Neural crest cell (in vitro differentiated cells): Measurements from ENCODE around the gene PARVA. TPM values are rescaled to one million over a fixed set of nuclear protein-coding genes. Genes with fewer than 3 reads are reported as not detected.
"Not testable (repeated sequence)": the region's sequence is repeated elsewhere in the genome, so short reads cannot be mapped to it uniquely, and the experiment has no call there.

Source experiments
- DNase-seq: peaks from one replicate; pipeline ENCODE4 v3.0.0; 2021; ENCODE audit warnings: low read depth, mixed read lengths, low spot score
- H3K27ac Mint-ChIP-seq: one replicate; pipeline ENCODE4 v1.8.0; 2021; ENCODE audit warnings: mild to moderate bottlenecking, mixed read lengths; ENCODE audit not compliant: unreplicated experiment
- H3K27me3 Mint-ChIP-seq: 2 replicates; pipeline ENCODE4 v1.8.0; 2021; ENCODE audit warnings: low read depth, mild to moderate bottlenecking, mixed read lengths
- H3K36me3 Mint-ChIP-seq: 2 replicates; pipeline ENCODE4 v1.8.0; 2021; ENCODE audit warnings: low read depth, mild to moderate bottlenecking, mixed read lengths
- H3K4me1 Mint-ChIP-seq: 2 replicates; pipeline ENCODE4 v1.8.0; 2021; ENCODE audit warnings: mixed read lengths
- H3K4me3 Mint-ChIP-seq: one replicate; pipeline ENCODE4 v1.8.0; 2021; ENCODE audit warnings: mild to moderate bottlenecking, mixed read lengths
- H3K9me3 Mint-ChIP-seq: 2 replicates; pipeline ENCODE4 v1.8.0; 2021; ENCODE audit warnings: mixed read lengths
- total RNA-seq: library from RNA; stranded (reverse); gene quantifications from 2 replicates; pipeline ENCODE4 v1.2.1, GENCODE V29; 2021
- TF ChIP-seq, protein P1 (sequence below): fragments of 200-600 bp; sonication (generic); conservative IDR thresholded peaks from 2 replicates; pipeline ENCODE4 v1.5.0; 2021; ENCODE audit warnings: antibody characterized with exemption, mild to moderate bottlenecking

Gene PARVA
- total RNA-seq, 1 donor from 2014 or later: 36.2 TPM

DNA sequence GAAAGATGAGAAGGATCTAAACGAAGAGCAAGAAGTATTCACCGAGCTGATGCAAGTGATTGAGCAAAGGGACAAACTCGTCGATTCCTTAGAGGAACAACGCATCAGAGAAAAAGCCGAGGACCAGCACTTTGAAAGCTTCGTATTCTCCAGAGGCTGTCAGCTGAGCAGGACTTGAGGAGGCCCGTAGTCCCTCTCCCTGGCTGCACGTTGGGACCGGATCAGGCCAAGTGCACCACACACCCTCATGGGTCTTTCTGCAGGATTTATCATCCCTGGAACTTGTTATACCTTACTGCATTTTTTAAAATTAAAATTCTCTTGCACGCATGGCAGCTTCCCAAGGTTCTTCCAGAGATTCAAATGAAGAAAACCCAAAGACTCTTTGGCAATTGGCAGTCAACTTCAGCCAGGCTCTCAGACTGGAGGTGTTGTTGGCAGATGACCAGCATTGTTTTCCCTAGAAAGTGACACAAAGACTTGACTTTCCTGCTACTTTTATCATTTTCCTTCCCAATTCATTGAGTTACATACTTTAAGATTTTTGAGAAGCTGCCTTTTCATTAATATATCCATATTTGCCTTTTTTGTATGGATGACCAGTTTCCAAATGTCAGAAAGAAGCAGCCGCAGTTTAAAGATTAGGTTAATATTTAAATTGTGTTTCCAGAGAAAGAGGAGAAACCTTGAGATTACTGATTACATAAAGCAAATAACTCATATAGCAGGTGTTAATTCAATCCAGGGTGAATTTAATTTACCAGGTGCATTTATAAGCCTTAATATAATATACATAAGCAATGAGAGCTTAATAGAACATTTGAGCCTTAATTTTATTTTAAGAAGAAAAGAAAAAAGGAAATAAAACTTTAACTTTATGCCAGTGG is 18.8 kb upstream of the PARVA start:
- H3K4me1 Mint-ChIP-seq: peaks cover 12% of the 10 kb centered on the region
- H3K27ac Mint-ChIP-seq: no peak overlapping the region
- no peak overlapping the region for H3K4me3 Mint-ChIP-seq
- no peaks in the 10 kb centered on the region for H3K9me3 Mint-ChIP-seq
- TF ChIP-seq, protein P1, sequence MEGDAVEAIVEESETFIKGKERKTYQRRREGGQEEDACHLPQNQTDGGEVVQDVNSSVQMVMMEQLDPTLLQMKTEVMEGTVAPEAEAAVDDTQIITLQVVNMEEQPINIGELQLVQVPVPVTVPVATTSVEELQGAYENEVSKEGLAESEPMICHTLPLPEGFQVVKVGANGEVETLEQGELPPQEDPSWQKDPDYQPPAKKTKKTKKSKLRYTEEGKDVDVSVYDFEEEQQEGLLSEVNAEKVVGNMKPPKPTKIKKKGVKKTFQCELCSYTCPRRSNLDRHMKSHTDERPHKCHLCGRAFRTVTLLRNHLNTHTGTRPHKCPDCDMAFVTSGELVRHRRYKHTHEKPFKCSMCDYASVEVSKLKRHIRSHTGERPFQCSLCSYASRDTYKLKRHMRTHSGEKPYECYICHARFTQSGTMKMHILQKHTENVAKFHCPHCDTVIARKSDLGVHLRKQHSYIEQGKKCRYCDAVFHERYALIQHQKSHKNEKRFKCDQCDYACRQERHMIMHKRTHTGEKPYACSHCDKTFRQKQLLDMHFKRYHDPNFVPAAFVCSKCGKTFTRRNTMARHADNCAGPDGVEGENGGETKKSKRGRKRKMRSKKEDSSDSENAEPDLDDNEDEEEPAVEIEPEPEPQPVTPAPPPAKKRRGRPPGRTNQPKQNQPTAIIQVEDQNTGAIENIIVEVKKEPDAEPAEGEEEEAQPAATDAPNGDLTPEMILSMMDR: no peak
- H3K36me3 Mint-ChIP-seq: no peaks in the 10 kb centered on the region
- DNase-seq: no peak
- peaks cover 2% of the 10 kb centered on the region for H3K27me3 Mint-ChIP-seq

DNA sequence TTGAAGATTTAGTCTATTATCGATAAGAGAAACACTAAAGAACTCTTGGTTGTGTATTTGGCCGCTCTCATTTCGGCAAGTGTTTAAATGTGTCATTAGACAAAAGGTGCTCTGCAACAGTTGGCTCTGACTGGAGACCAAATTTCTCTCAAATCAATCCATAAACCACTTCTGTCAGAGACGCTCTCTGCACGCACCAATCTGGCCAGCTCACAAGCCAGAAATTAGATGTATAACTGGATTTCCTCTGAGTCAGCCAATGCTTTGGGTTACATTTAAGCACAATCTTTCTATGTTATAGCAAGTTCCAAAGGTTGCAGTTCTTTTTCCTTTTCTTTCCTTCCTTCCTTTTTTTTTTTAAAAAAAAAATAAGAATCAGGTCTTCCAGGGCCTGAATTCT is 17.6 kb upstream of the PARVA start:
- peaks cover 12% of the 10 kb centered on the region for H3K4me1 Mint-ChIP-seq
- no peak overlapping the region for H3K4me3 Mint-ChIP-seq
- peaks cover 2% of the 10 kb centered on the region for H3K27me3 Mint-ChIP-seq
- DNase-seq: no peak
- H3K36me3 Mint-ChIP-seq: no peaks in the 10 kb centered on the region
- no peak overlapping the region for H3K27ac Mint-ChIP-seq
- no peaks in the 10 kb centered on the region for H3K9me3 Mint-ChIP-seq
- TF ChIP-seq, protein P1: no peak

DNA sequence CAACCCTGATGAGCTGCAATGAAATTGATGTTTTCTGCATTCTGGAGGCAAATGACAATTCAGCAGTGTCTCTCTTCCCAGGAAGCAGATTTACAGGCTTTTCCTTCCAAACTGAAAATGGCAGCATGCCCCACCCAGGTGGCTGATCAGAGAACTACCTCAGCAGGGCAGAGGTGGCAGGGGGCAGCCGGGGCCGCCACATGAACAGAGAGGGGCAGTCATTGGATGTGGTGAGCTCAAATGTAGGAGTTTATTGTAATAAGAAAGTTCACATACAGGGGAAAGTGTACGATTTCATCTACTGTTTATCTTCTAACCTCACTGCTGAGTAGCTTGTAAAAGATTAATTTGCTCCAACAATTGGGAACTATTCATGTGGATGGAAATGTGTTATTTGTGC is 15.7 kb upstream of the PARVA start:
- Mint-ChIP-seq H3K36me3 (no peaks in the 10 kb centered on the region), H3K4me3 (no peak overlapping the region), H3K27ac (no peak overlapping the region), H3K27me3 (peaks cover 2% of the 10 kb centered on the region), H3K4me1 (peaks cover 21% of the 10 kb centered on the region), H3K9me3 (no peaks in the 10 kb centered on the region)
- TF ChIP-seq, protein P1: no peak
- DNase-seq: no peak

DNA sequence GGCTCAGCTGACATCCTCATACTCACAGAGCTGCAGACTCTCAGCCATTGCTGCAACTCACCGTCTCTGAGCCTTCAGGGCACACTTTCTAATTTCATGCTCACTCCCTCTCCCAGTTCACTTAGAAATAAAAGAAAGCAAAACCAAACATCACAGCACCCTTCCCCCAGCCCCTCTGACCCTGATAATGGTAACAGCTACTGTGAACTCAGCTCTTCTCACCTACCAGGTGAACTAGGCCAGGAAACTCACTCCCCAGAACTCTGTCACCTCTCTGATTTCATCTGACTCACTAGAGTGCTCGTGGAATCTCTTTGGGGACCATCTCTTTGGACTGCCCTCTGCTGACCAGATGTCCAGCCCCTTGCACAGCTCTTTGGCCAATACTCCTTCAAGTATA is 14.5 kb upstream of the PARVA start:
- TF ChIP-seq, protein P1: no peak
- no peak overlapping the region for H3K4me3 Mint-ChIP-seq
- no peaks in the 10 kb centered on the region for H3K36me3 Mint-ChIP-seq
- peaks cover 26% of the 10 kb centered on the region for H3K4me1 Mint-ChIP-seq
- H3K9me3 Mint-ChIP-seq: no peaks in the 10 kb centered on the region
- peaks cover 2% of the 10 kb centered on the region for H3K27me3 Mint-ChIP-seq
- no peak overlapping the region for H3K27ac Mint-ChIP-seq
- DNase-seq: no peak

DNA sequence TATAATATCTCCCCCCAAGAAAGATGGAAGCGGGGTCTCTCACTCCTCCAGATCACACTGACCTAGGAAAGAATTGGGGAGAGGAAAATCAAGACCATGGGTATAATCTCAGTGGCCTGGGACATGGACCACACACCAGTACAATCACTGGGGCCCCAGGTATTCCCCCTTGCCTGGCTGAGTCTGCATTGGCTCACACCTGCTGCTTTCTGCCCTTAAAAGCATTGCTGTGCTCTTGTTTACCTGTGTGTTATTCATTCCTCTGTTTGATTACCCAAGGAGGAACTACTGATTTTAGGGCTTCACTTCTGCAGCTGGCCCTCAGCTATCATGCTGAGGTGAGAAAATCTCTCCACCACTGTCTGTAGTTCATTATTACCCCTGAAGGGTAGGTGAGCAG is 14.0 kb upstream of the PARVA start:
- DNase-seq: no peak
- Mint-ChIP-seq H3K27me3 (peaks cover 2% of the 10 kb centered on the region), H3K4me3 (no peak overlapping the region), H3K27ac (no peak overlapping the region), H3K4me1 (peaks cover 26% of the 10 kb centered on the region), H3K36me3 (no peaks in the 10 kb centered on the region), H3K9me3 (no peaks in the 10 kb centered on the region)
- TF ChIP-seq, protein P1: no peak

DNA sequence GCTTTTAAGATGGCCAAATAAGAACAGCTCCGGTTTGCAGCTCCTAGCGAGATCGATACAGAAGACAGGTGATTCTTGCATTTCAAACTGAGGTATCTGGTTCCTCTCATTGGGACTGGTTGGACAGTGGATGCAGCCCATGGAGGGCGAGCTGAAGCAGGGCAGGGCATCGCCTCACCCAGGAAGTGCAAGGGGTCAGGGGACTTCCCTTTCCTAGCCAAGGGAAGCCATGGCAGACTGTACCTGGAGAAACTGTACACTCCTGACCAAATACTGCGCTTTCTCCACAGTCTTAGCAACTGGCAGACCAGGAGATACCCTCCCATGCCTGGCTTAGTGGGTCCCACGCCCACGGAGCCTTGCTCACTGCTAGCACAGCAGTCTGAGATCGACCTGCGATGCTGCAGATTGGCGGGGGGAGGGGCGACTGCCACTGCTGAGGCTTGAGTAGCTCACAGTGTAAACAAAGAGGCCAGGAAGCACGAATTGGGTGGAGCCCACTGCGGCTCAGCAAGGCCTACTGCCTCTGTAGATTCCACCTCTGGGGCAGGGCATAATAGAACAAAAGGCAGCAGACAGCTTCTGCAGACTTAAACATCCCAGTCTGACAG is 11.3 kb upstream of the PARVA start:
- not testable (repeated sequence) for H3K4me3 Mint-ChIP-seq, H3K27ac Mint-ChIP-seq, H3K27me3 Mint-ChIP-seq, H3K36me3 Mint-ChIP-seq, H3K9me3 Mint-ChIP-seq
- peak; percentile 44 for DNase-seq
- peaks cover 26% of the 10 kb centered on the region for H3K4me1 Mint-ChIP-seq

DNA sequence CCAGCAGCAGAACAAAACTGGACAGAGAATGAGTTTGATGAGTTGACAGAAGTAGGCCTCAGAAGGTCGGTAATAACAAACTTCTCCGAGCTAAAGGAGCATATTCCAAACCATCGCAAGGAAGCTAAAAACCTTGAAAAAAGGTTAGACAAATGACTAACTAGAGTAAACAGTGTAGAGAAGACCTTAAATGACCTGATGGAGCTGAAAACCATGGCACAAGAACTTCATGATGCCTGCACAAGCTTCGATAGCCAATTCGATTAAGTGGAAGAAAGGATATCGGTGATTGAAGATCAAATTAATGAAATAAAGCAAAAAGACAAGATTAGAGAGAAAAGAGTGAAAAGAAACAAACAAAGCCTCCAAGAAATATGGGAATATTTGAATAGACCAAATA is 10.3 kb upstream of the PARVA start:
- not testable (repeated sequence) for H3K9me3 Mint-ChIP-seq, DNase-seq, H3K4me3 Mint-ChIP-seq, H3K27ac Mint-ChIP-seq, H3K36me3 Mint-ChIP-seq, H3K27me3 Mint-ChIP-seq
- H3K4me1 Mint-ChIP-seq: peaks cover 19% of the 10 kb centered on the region
